Suprapubic skin (tissue), 4 donors: Measurements from ENCODE around the gene ASPHD2. TPM values are rescaled to one million over a fixed set of nuclear protein-coding genes. Genes with fewer than 3 reads are reported as not detected.

Experiments
- DNase-seq, 2 donors: peaks; one replicate each; pipeline ENCODE4 v3.0.0-alpha.2; 2019; ENCODE audit warnings: low spot score in 2 of 2
- H3K27ac ChIP-seq: fragments of 200-600 bp; sonication (generic); one replicate; pipeline ENCODE4 v1.5.1; 2019
- H3K27me3 ChIP-seq: fragments of 200-600 bp; sonication (generic); one replicate; pipeline ENCODE4 v1.5.1; 2019
- H3K36me3 ChIP-seq: fragments of 200-600 bp; sonication (generic); one replicate; pipeline ENCODE4 v1.5.1; 2019
- H3K4me1 ChIP-seq: fragments of 200-600 bp; sonication (generic); one replicate; pipeline ENCODE4 v1.5.1; 2019
- H3K4me3 ChIP-seq: fragments of 200-600 bp; sonication (generic); one replicate; pipeline ENCODE4 v1.5.1; 2019; ENCODE audit warnings: mild to moderate bottlenecking
- H3K9me3 ChIP-seq: fragments of 200-600 bp; sonication (generic); one replicate; pipeline ENCODE4 v1.5.1; 2019
- EP300 ChIP-seq: sonication (generic); formaldehyde crosslinking; IDR thresholded peaks from one replicate; pipeline ENCODE4 v1.6.1; 2017; ENCODE audit warnings: antibody characterized with exemption
- POLR2A ChIP-seq, 2 donors: fragments of 450-650 bp; IDR thresholded peaks; one replicate each; pipeline ENCODE4 v1.6.1; 2017; ENCODE audit warnings: antibody characterized with exemption in 2 of 2, mild to moderate bottlenecking in 2 of 2, moderate library complexity in 2 of 2
- POLR2AphosphoS5 ChIP-seq, 3 donors: sonication (generic); formaldehyde crosslinking; IDR thresholded peaks; one replicate each; pipeline ENCODE4 v1.6.1; 2017; ENCODE audit warnings: antibody characterized with exemption in 3 of 3
- WGBS: methylation state at CpG from one replicate; pipeline ENCODE4 v1.1.5; 2018; 5-methylcytosine and 5-hydroxymethylcytosine counted together
- total RNA-seq, 4 donors: library from RNA; depleted of rRNA; stranded (reverse); fragments of >200 nt; gene quantifications; one replicate each; pipeline ENCODE4 v1.1.0, GENCODE V29; 2016
- TF ChIP-seq, protein P1 (sequence below), 2 donors: fragments of 200-600 bp in 1 of 2; fragments of 450-650 bp in 1 of 2; sonication (generic) in 1 of 2; IDR thresholded peaks; one replicate each; pipeline ENCODE4 v1.5.1; 2016 to 2019; ENCODE audit warnings: antibody characterized with exemption in 2 of 2, mild to moderate bottlenecking in 1 of 2, moderate library complexity in 1 of 2

Gene ASPHD2
- total RNA-seq, 4 donors from 2014 or later: 2.7 to 28.0 (median 11.8) TPM

DNA sequence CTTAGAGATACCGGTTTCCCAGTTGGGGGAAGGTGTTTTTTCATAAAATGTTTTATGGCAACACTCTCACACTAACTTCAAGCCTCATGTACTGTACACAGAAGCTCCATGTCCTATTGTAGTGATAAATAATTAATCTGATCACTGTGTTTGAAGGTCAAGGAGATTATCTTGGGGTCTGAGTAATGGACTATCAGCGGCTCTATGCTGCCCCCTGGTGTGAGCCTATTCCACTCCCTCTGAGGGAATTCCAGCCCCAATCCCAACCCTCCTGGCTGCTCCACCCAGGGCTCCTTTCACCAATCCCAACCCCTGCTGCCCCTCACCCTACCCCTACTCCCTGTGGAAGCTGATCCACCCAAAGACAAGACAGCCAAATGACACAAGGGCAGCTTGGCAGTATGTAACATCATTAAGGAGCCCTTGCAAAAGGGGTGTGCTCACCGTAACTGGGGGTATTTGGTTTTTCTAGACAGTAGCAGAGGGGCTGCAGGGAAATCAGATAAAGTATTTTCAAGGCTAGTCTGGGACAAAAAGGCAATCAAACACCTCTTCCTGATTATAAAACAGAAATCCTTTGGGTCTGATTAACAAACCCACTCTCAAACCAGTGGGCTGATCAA, 32.2 kb downstream of the ASPHD2 start:
- no peak overlapping the region for H3K27ac ChIP-seq
- peaks cover 74% of the 10 kb centered on the region for H3K36me3 ChIP-seq
- WGBS: 31% methylated on average over 3 of the region's 3 CpGs
- no peaks in the 10 kb centered on the region for H3K9me3 ChIP-seq
- no peak for TF ChIP-seq POLR2AphosphoS5 (IDR thresholded peaks at IDR 0.05)
- TF ChIP-seq, protein P1, sequence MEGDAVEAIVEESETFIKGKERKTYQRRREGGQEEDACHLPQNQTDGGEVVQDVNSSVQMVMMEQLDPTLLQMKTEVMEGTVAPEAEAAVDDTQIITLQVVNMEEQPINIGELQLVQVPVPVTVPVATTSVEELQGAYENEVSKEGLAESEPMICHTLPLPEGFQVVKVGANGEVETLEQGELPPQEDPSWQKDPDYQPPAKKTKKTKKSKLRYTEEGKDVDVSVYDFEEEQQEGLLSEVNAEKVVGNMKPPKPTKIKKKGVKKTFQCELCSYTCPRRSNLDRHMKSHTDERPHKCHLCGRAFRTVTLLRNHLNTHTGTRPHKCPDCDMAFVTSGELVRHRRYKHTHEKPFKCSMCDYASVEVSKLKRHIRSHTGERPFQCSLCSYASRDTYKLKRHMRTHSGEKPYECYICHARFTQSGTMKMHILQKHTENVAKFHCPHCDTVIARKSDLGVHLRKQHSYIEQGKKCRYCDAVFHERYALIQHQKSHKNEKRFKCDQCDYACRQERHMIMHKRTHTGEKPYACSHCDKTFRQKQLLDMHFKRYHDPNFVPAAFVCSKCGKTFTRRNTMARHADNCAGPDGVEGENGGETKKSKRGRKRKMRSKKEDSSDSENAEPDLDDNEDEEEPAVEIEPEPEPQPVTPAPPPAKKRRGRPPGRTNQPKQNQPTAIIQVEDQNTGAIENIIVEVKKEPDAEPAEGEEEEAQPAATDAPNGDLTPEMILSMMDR (IDR thresholded peaks at IDR 0.05): peak; percentile 25 to 74
- no peak overlapping the region for H3K4me3 ChIP-seq
- DNase-seq: no peak
- peaks cover 43% of the 10 kb centered on the region for H3K4me1 ChIP-seq
- H3K27me3 ChIP-seq: no peaks in the 10 kb centered on the region

DNA sequence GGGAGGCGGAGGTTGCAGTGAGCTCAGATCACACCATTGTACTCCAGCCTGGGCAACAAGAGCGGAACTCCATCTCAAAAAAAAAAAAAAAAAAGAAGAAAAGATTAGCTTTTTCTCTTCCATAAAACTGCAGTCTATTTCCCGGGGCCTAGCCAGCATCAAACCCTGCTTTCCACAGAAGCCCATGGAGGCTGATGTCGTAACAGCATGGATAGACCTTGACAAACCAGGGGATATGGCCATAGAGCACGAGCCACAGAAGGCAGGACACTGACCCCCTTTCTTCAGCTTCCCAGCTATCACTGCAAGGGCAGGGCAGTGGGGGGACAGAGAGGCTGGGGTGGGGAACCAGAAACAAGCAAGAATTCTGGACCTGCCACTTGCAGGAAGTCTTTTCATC, 33.0 kb downstream of the ASPHD2 start:
- Histone ChIP-seq H3K4me3 (no peak overlapping the region), H3K9me3 (no peaks in the 10 kb centered on the region), H3K27ac (no peak overlapping the region), H3K27me3 (no peaks in the 10 kb centered on the region), H3K4me1 (peaks cover 43% of the 10 kb centered on the region), H3K36me3 (peaks cover 77% of the 10 kb centered on the region)
- 100% methylated on average over 5 of the region's 5 CpGs for WGBS
- TF ChIP-seq POLR2AphosphoS5 (IDR thresholded peaks at IDR 0.05): no peak
- TF ChIP-seq EP300: no peak
- TF ChIP-seq, protein P1 (IDR thresholded peaks at IDR 0.05): no peak
- no peak for TF ChIP-seq POLR2A (IDR thresholded peaks at IDR 0.05)
- DNase-seq: no peak

DNA sequence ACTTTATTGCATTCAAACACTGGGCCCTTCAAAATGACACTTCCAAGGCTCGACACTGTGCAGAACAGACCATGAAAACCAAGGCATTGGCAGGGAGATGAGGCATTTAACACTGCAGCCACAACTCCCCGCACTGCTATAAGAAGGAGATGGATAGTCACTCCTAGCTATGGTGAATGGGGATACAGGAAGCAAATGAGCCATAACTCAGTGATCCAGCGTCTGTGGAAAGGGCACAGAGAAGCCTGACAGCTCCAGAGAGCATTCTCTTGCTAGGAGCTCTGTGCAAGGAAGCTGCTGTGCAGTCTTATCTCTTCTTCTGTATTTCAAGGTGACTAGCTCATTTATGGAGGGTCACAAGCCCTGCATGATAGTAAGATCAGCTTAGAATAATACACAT, 33.6 kb downstream of the ASPHD2 start:
- Histone ChIP-seq H3K4me1 (peaks cover 43% of the 10 kb centered on the region), H3K4me3 (no peak overlapping the region), H3K9me3 (no peaks in the 10 kb centered on the region), H3K27ac (peak overlapping the region; percentile 29), H3K36me3 (peaks cover 73% of the 10 kb centered on the region), H3K27me3 (no peaks in the 10 kb centered on the region)
- no peak for DNase-seq
- TF ChIP-seq, protein P1 (IDR thresholded peaks at IDR 0.05): no peak
- TF ChIP-seq EP300: no peak
- TF ChIP-seq POLR2AphosphoS5 (IDR thresholded peaks at IDR 0.05): no peak
- TF ChIP-seq POLR2A (IDR thresholded peaks at IDR 0.05): no peak
- WGBS: 81% methylated on average over 3 of the region's 3 CpGs

DNA sequence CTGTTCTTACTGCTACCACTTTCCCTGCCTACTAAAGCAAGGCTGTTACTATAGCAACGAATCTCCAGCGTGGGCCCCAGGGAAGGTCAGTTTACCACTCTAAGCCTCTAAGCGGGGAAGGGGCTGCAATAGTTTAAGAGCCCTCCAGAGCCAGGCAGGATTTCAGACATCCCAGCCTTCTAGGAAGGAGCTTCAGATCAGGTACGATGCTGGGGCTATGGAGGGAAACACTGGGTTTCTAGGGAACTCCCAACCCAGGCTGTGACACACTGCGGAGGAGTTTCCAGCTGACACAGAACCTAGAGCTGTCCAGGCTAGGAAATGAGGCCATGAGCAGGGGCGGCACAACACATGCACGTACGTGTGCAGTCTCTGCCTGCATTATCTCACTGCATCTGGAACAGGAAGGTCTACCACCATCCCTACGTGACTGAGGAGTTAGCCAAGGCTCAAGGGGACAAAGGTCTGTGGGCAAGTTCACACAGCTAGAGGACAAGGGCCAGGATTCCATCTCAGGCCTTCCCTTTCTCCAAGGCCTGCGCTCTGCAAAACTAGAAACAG, 34.1 kb downstream of the ASPHD2 start:
- H3K27ac ChIP-seq: peak overlapping the region; percentile 29
- peaks cover 43% of the 10 kb centered on the region for H3K4me1 ChIP-seq
- no peaks in the 10 kb centered on the region for H3K27me3 ChIP-seq
- DNase-seq: no peak
- WGBS: 60% methylated on average over 10 of the region's 10 CpGs
- H3K9me3 ChIP-seq: no peaks in the 10 kb centered on the region
- no peak overlapping the region for H3K4me3 ChIP-seq
- peaks cover 73% of the 10 kb centered on the region for H3K36me3 ChIP-seq
- TF ChIP-seq POLR2AphosphoS5 (IDR thresholded peaks at IDR 0.05) (no peak), EP300 (no peak), POLR2A (IDR thresholded peaks at IDR 0.05) (no peak)
- TF ChIP-seq, protein P1 (IDR thresholded peaks at IDR 0.05): no peak

DNA sequence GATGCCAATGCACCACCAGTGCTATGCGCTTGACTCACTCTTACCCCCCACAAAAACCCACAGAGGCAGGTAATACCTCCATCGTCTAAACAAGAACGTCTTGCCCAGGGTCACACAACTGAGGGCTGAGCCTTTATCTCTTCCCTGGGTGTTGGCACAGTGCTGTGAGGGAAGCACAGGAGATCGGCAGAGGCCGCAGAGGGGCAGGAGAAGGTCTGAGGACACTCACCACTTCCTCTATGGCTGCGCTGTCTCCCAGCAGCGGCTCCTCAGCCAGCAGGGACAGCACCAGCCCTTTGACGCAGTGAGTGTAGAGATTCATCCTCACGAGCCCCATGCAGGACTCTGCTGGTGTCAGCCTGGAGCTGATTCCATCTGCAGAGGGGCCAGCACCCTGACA, 34.6 kb downstream of the ASPHD2 start:
- 91% methylated on average over 4 of the region's 9 CpGs for WGBS
- H3K36me3 ChIP-seq: peaks cover 73% of the 10 kb centered on the region

More for the DNA sequence above, 34.6 kb downstream of the ASPHD2 start:
- no peak overlapping the region for H3K4me3 ChIP-seq
- peaks cover 43% of the 10 kb centered on the region for H3K4me1 ChIP-seq
- DNase-seq: no peak
- H3K27me3 ChIP-seq: no peaks in the 10 kb centered on the region
- peak overlapping the region; percentile 29 for H3K27ac ChIP-seq
- H3K9me3 ChIP-seq: no peaks in the 10 kb centered on the region
- TF ChIP-seq EP300 (no peak), POLR2A (IDR thresholded peaks at IDR 0.05) (no peak), POLR2AphosphoS5 (IDR thresholded peaks at IDR 0.05) (no peak)
- TF ChIP-seq, protein P1 (IDR thresholded peaks at IDR 0.05): no peak
